ENCODE data around the gene OR52E5.

DNA sequence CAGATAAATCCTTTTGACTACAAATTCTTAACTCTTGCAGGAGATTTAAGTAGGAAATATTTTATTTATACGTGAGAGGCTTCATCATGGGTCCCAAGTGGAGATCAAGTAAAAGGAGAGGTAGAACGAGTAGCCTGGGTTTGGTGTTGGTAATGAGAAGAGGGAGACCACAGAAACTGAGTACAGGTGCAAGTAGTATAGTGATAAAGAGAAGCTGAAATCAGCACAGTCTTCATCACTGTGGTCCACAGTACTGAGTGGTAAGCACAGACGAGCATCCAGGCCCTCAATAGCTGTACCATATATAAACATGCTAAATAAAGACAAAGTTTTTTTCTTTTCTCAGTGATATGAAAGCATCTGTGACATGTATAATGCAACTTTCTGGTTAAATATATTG, 5.8 kb upstream of the OR52E5 start:
- TF ChIP-seq, protein P1, sequence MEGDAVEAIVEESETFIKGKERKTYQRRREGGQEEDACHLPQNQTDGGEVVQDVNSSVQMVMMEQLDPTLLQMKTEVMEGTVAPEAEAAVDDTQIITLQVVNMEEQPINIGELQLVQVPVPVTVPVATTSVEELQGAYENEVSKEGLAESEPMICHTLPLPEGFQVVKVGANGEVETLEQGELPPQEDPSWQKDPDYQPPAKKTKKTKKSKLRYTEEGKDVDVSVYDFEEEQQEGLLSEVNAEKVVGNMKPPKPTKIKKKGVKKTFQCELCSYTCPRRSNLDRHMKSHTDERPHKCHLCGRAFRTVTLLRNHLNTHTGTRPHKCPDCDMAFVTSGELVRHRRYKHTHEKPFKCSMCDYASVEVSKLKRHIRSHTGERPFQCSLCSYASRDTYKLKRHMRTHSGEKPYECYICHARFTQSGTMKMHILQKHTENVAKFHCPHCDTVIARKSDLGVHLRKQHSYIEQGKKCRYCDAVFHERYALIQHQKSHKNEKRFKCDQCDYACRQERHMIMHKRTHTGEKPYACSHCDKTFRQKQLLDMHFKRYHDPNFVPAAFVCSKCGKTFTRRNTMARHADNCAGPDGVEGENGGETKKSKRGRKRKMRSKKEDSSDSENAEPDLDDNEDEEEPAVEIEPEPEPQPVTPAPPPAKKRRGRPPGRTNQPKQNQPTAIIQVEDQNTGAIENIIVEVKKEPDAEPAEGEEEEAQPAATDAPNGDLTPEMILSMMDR (conservative IDR thresholded peaks at IDR 0.05; ENCODE audit: low read length) = no peak
- no peak for TF ChIP-seq EZH2phosphoT487 (IDR thresholded peaks at IDR 0.05; ENCODE audit: borderline replicate concordance)

Data from Loucy (cell line).